H9 (cell line): ENCODE measurements around the gene TUBB2B. TPM values are rescaled to one million over a fixed set of nuclear protein-coding genes. Genes with fewer than 3 reads are reported as not detected.

Source experiments
- DNase-seq: peaks from one replicate; pipeline ENCODE4 v3.0.0-alpha.2; 2017
- H2AFZ ChIP-seq: one replicate; pipeline ENCODE4 v1.6.1; 2013; ENCODE audit warnings: mild to moderate bottlenecking, low read length, control low read depth, moderate library complexity
- H2AK5ac ChIP-seq: 2 replicates; pipeline ENCODE4 v1.6.1; 2013; ENCODE audit warnings: low read length, control low read depth, mixed read lengths; ENCODE audit not compliant: insufficient read length
- H2BK120ac ChIP-seq: one replicate; pipeline ENCODE4 v1.6.1; 2013; ENCODE audit warnings: low read depth, mild to moderate bottlenecking, low read length, control low read depth, inconsistent platforms; ENCODE audit not compliant: poor library complexity, severe bottlenecking
- H2BK12ac ChIP-seq: 2 replicates; pipeline ENCODE4 v1.6.1; 2013; ENCODE audit warnings: low read length, control low read depth, mixed read lengths, low read depth; ENCODE audit not compliant: insufficient read length
- H2BK15ac ChIP-seq: 2 replicates; pipeline ENCODE4 v1.6.1; 2013; ENCODE audit warnings: low read depth, low read length, control low read depth
- H2BK20ac ChIP-seq: one replicate; pipeline ENCODE4 v1.6.1; 2013; ENCODE audit warnings: low read depth, mild to moderate bottlenecking, low read length, control low read depth, inconsistent platforms; ENCODE audit not compliant: poor library complexity, severe bottlenecking
- H2BK5ac ChIP-seq: 2 replicates; pipeline ENCODE4 v1.6.1; 2013; ENCODE audit warnings: low read length, control low read depth, mixed read lengths; ENCODE audit not compliant: insufficient read length
- H3K14ac ChIP-seq: 2 replicates; pipeline ENCODE4 v1.6.1; 2013; ENCODE audit warnings: low read length, control low read depth; ENCODE audit not compliant: insufficient read depth
- H3K18ac ChIP-seq: 2 replicates; pipeline ENCODE4 v1.6.1; 2013; ENCODE audit warnings: low read depth, mild to moderate bottlenecking, mixed read lengths, low read length, control low read depth; ENCODE audit not compliant: insufficient read length
- H3K23ac ChIP-seq: 2 replicates; pipeline ENCODE4 v1.6.1; 2013; ENCODE audit warnings: low read length, control low read depth, mixed read lengths, low read depth; ENCODE audit not compliant: insufficient read length
- H3K23me2 ChIP-seq: 2 replicates; pipeline ENCODE4 v1.6.1; 2013; ENCODE audit warnings: low read depth, mild to moderate bottlenecking, mixed read lengths, low read length, control low read depth; ENCODE audit not compliant: insufficient read length, poor library complexity, severe bottlenecking
- H3K27ac ChIP-seq: 2 replicates; pipeline ENCODE4 v1.5.1; 2013; ENCODE audit warnings: low read length, control low read depth, mixed read lengths, low read depth; ENCODE audit not compliant: insufficient read length
- H3K27me3 ChIP-seq: 2 replicates; pipeline ENCODE4 v1.6.1; 2013; ENCODE audit warnings: low read length, control low read depth, inconsistent platforms; ENCODE audit not compliant: insufficient read depth
- H3K4ac ChIP-seq: 2 replicates; pipeline ENCODE4 v1.6.1; 2013; ENCODE audit warnings: low read depth, mild to moderate bottlenecking, control low read depth, inconsistent platforms, low read length, moderate library complexity
- H3K4me1 ChIP-seq: 2 replicates; pipeline ENCODE4 v1.6.1; 2013; ENCODE audit warnings: low read length, control low read depth, inconsistent platforms; ENCODE audit not compliant: insufficient read depth
- H3K4me2 ChIP-seq: 2 replicates; pipeline ENCODE4 v1.6.1; 2013; ENCODE audit warnings: low read length, control low read depth, mixed read lengths; ENCODE audit not compliant: insufficient read length, insufficient read depth
- H3K56ac ChIP-seq: 2 replicates; pipeline ENCODE4 v1.6.1; 2013; ENCODE audit warnings: low read depth, mild to moderate bottlenecking, mixed read lengths, low read length, control low read depth; ENCODE audit not compliant: insufficient read length
- H3K79me1 ChIP-seq: 2 replicates; pipeline ENCODE4 v1.6.1; 2013; ENCODE audit warnings: low read depth, mild to moderate bottlenecking, moderate library complexity, low read length, control low read depth, inconsistent platforms; ENCODE audit not compliant: insufficient read depth, poor library complexity, severe bottlenecking
- H3K79me2 ChIP-seq: 2 replicates; pipeline ENCODE4 v1.6.1; 2013; ENCODE audit warnings: low read length, control low read depth, inconsistent platforms; ENCODE audit not compliant: insufficient read depth
- H3K9ac ChIP-seq: 2 replicates; pipeline ENCODE4 v1.6.1; 2013; ENCODE audit warnings: low read length, control low read depth, mixed read lengths; ENCODE audit not compliant: insufficient read length; ENCODE audit errors: extremely low read depth
- H3K9me3 ChIP-seq: one replicate; pipeline ENCODE4 v1.6.1; 2013; ENCODE audit warnings: low read depth, low read length, inconsistent platforms; ENCODE audit not compliant: control insufficient read depth
- H3T11ph ChIP-seq: one replicate; pipeline ENCODE4 v1.6.1; 2013; ENCODE audit warnings: mild to moderate bottlenecking, low read length, control low read depth, inconsistent platforms
- H4K20me1 ChIP-seq: one replicate; pipeline ENCODE4 v1.6.1; 2013; ENCODE audit not compliant: control insufficient read depth, insufficient read length, insufficient read depth
- H4K5ac ChIP-seq: 2 replicates; pipeline ENCODE4 v1.6.1; 2013; ENCODE audit warnings: low read depth, mild to moderate bottlenecking, mixed read lengths, low read length, control low read depth; ENCODE audit not compliant: insufficient read length
- H4K8ac ChIP-seq: replicated peaks from 2 replicates; pipeline ENCODE4 v1.6.1; 2013; ENCODE audit warnings: low read length, control low read depth, mixed read lengths, low read depth; ENCODE audit not compliant: insufficient read length
- H4K91ac ChIP-seq: 2 replicates; pipeline ENCODE4 v1.6.1; 2013; ENCODE audit warnings: low read depth, mild to moderate bottlenecking, moderate library complexity, mixed read lengths, low read length, control low read depth; ENCODE audit not compliant: insufficient read length
- H3K27ac Mint-ChIP-seq, 3 experiments: 2 replicates in 2 of 3; 3 replicates in 1 of 3; pipeline ENCODE4 v1.8.0; 2020 to 2021; ENCODE audit warnings: mixed read lengths in 3 of 3, mild to moderate bottlenecking in 1 of 3, moderate library complexity in 1 of 3
- H3K27me3 Mint-ChIP-seq: 2 replicates; pipeline ENCODE4 v1.8.0; 2021; ENCODE audit warnings: low read depth, mild to moderate bottlenecking, moderate library complexity, mixed read lengths
- H3K36me3 Mint-ChIP-seq, 3 experiments: 2 replicates in 2 of 3; 3 replicates in 1 of 3; pipeline ENCODE4 v1.8.0; 2020 to 2021; ENCODE audit warnings: low read depth in 3 of 3, mixed read lengths in 3 of 3; ENCODE audit not compliant: insufficient read depth in 1 of 3
- H3K4me1 Mint-ChIP-seq, 2 experiments: 2 replicates each; pipeline ENCODE4 v1.8.0; 2020; ENCODE audit warnings: mixed read lengths in 2 of 2
- H3K4me3 Mint-ChIP-seq, 2 experiments: 2 replicates in 1 of 2; 3 replicates in 1 of 2; pipeline ENCODE4 v1.8.0; 2020 to 2021; ENCODE audit warnings: mild to moderate bottlenecking in 2 of 2, mixed read lengths in 2 of 2, moderate library complexity in 1 of 2
- H3K9me3 Mint-ChIP-seq, 2 experiments: 2 replicates in 1 of 2; 3 replicates in 1 of 2; pipeline ENCODE4 v1.8.0; 2020; ENCODE audit warnings: mild to moderate bottlenecking in 2 of 2, mixed read lengths in 2 of 2, moderate library complexity in 1 of 2
- CTCF ChIP-seq: fragments of 200-600 bp; sonication (generic); conservative IDR thresholded peaks from 3 replicates; pipeline ENCODE4 v1.8.0; 2021; ENCODE audit warnings: antibody characterized with exemption, mild to moderate bottlenecking
- WGBS: extraction: QIAGEN DNeasy Blood & Tissue Kit; methylation state at CpG from one replicate; pipeline ENCODE4 v1.1.7; 2013; ENCODE audit warnings: missing lambda C conversion rate, low lambda C conversion rate, mixed read lengths; ENCODE audit not compliant: insufficient read length; ENCODE audit errors: extremely low coverage; 5-methylcytosine and 5-hydroxymethylcytosine counted together
- total RNA-seq: library from RNA; stranded (reverse); gene quantifications from 2 replicates; pipeline ENCODE4 v1.2.1, GENCODE V29; 2021

Gene TUBB2B
- total RNA-seq, 1 experiment from 2014 or later: 320 TPM

GRCh38 chr6:3190779-3191178 lies 36.7 kb downstream of the TUBB2B start:
- Histone ChIP-seq H3K79me1 (no peaks in the 10 kb centered on the region), H4K91ac (no peak overlapping the region), H3K4me1 (peaks cover 12% of the 10 kb centered on the region), H3K23ac (no peak overlapping the region), H2BK5ac (no peak overlapping the region), H2BK15ac (no peak overlapping the region), H3T11ph (no peak overlapping the region), H2AFZ (no peak overlapping the region), H3K9me3 (no peaks in the 10 kb centered on the region), H4K20me1 (no peaks in the 10 kb centered on the region), H2BK20ac (no peak overlapping the region), H4K5ac (no peak overlapping the region), H3K79me2 (no peaks in the 10 kb centered on the region), H4K8ac (no peak overlapping the region), H3K23me2 (no peaks in the 10 kb centered on the region), H3K4ac (no peak overlapping the region), H2BK120ac (no peak overlapping the region), H3K4me2 (no peak overlapping the region), H2AK5ac (no peak overlapping the region), H3K9ac (no peak overlapping the region), H3K27me3 (no peaks in the 10 kb centered on the region), H3K56ac (no peak overlapping the region), H3K27ac (no peak overlapping the region), H3K18ac (no peak overlapping the region), H2BK12ac (no peak overlapping the region), H3K14ac (no peak overlapping the region)
- Mint-ChIP-seq H3K27ac (no peak overlapping the region), H3K4me1 (peaks cover 15 to 16% of the 10 kb centered on the region in 2 experiments), H3K4me3 (no peak overlapping the region), H3K36me3 (peaks cover 5 to 8% (median 6%) of the 10 kb centered on the region in 3 experiments; a peak in 5 of 7 replicates), H3K9me3 (peaks cover 0 to 6% of the 10 kb centered on the region in 2 experiments; a peak in 3 of 5 replicates), H3K27me3 (no peaks in the 10 kb centered on the region)
- DNase-seq: no peak
- WGBS: no CpG with 5 or more reads among the region's 5 CpGs
- no peak for TF ChIP-seq CTCF
